Kasumi-1 (cell line): Measurements from ENCODE around the gene SLIT1.

ENCODE experiments used
- DNase-seq, 2 experiments: peaks; one replicate each; lab custom pipeline; 2025; lab: John Stamatoyannopoulos, UW

Gene SLIT1

GRCh38 chr10:96973809-96974747 is 211.7 kb downstream of the SLIT1 start:
- no peak for DNase-seq

- DNase-seq = no peak
Observed at GRCh38 chr10:96972264-96972663, 213.5 kb downstream of the SLIT1 start.

GRCh38 chr10:96971324-96971723 is 214.4 kb downstream of the SLIT1 start:
- DNase-seq = no peak

- no peak for DNase-seq
Observed at GRCh38 chr10:96968682-96969423, 216.9 kb downstream of the SLIT1 start.

- no peak for DNase-seq
Observed at GRCh38 chr10:96967847-96968246, 217.9 kb downstream of the SLIT1 start.

GRCh38 chr10:96964131-96964530 is 221.6 kb downstream of the SLIT1 start:
- no peak for DNase-seq

- DNase-seq = no peak
Observed at GRCh38 chr10:96960872-96961271, 224.9 kb downstream of the SLIT1 start.

- no peak for DNase-seq
Observed at GRCh38 chr10:96959733-96960132, 226.0 kb downstream of the SLIT1 start.

GRCh38 chr10:96958071-96958470 is 227.7 kb downstream of the SLIT1 start:
- DNase-seq = no peak

GRCh38 chr10:96955794-96956193 is 230.0 kb downstream of the SLIT1 start:
- no peak for DNase-seq

- DNase-seq = no peak
Observed at GRCh38 chr10:96951954-96952353, 233.8 kb downstream of the SLIT1 start.

GRCh38 chr10:96949039-96949683 is 236.6 kb downstream of the SLIT1 start:
- no peak for DNase-seq
